ENCODE measurements around the gene TFF3. TPM values are rescaled to one million over a fixed set of nuclear protein-coding genes. Genes with fewer than 3 reads are reported as not detected.

The TFF3 gene
- total RNA-seq, 1 donor from 2014 or later: 0.26 TPM

DNA sequence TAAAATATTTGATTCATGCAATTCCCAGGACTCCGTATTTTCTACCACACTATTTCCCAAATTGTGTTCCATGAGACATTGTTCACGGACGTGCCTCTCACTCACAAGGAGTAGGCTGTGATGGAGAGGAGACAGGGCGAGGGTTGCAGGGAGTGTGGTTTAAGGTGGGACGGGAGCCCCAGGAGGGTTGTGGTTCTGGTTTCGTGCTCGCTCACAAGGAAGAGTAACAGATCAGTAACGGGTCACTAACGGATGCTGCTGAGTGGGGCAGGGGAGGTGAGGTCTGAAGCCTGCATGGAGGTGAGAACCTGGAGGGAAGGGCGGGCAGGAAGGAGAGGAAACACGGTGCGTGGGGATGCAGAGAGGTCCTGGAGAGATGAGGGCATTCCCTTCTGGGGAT is 28.8 kb downstream of the TFF3 start:
- Histone ChIP-seq H3K36me3 (ENCODE audit: control insufficient read depth, insufficient read depth, low read length) (peaks cover 8% of the 10 kb centered on the region), H3K27me3 (ENCODE audit: control insufficient read depth, insufficient read depth, low read length) (no peaks in the 10 kb centered on the region), H3K4me3 (ENCODE audit: low read depth, low read length) (no peak overlapping the region)
- TF ChIP-seq, protein P1, sequence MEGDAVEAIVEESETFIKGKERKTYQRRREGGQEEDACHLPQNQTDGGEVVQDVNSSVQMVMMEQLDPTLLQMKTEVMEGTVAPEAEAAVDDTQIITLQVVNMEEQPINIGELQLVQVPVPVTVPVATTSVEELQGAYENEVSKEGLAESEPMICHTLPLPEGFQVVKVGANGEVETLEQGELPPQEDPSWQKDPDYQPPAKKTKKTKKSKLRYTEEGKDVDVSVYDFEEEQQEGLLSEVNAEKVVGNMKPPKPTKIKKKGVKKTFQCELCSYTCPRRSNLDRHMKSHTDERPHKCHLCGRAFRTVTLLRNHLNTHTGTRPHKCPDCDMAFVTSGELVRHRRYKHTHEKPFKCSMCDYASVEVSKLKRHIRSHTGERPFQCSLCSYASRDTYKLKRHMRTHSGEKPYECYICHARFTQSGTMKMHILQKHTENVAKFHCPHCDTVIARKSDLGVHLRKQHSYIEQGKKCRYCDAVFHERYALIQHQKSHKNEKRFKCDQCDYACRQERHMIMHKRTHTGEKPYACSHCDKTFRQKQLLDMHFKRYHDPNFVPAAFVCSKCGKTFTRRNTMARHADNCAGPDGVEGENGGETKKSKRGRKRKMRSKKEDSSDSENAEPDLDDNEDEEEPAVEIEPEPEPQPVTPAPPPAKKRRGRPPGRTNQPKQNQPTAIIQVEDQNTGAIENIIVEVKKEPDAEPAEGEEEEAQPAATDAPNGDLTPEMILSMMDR (IDR thresholded peaks at IDR 0.05; ENCODE audit: insufficient read depth, low read length, severe bottlenecking): no peak
- DNase-seq (ENCODE audit: low read depth) (no peak), FAIRE-seq (no peak)

DNA sequence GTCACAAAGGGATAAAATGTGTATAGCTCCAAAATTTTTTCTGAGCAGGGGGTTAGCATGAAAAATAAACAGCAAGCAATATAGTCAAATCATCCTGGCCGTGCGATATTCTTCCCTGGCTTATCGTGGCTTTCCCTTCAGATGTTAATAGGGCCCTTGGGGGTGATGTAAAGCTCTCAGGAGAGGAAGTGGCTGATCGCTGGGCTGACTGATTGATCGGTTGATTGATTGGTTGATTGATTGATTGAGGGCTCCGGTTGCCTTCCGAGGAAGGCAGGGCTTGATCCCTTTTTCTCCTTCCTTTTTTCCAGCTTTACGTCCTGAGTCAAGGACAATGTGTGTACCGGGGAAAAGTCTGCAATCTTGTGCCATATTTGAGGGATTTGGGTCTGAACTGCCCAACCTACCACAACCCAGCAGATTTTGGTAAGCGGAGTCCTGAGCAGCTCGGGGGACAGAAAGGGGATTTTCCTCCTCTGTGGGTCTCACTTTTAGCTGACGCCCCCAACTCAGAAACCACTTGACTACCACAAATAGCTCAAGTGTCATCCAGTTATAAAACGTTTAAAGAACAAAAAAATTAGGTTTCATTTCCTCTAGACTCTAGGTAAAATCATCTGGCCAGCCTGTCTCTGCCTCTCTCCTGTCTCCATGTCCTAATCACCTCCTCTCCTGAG is 29.5 kb downstream of the TFF3 start:
- no peak for FAIRE-seq
- H3K36me3 ChIP-seq (ENCODE audit: control insufficient read depth, insufficient read depth, low read length): peaks cover 8% of the 10 kb centered on the region

DNA sequence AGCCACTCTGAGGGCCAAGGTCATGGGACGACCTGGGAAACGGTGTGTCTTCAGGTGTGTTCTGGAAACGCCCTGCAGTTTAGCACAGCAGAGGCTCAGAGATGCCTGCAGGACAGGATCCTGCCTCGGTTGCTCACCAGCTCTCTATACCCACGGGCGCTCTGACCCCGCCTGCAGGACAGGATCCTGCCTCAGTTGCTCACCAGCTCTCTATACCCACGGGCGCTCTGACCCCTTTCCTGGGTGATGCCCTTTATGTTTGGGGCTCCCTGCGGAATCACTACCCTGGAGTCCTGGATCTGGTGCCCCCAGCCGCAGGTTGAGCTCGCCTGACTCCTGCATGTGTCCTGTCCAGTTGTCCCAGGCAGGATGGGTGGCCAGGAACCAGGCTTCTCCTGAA is 32.5 kb downstream of the TFF3 start:
- TF ChIP-seq, protein P1 (IDR thresholded peaks at IDR 0.05; ENCODE audit: insufficient read depth, low read length, severe bottlenecking): no peak
- peaks cover 7% of the 10 kb centered on the region for H3K36me3 ChIP-seq (ENCODE audit: control insufficient read depth, insufficient read depth, low read length)
- no peak for DNase-seq (ENCODE audit: low read depth)
- H3K4me3 ChIP-seq (ENCODE audit: low read depth, low read length): no peak overlapping the region
- no peaks in the 10 kb centered on the region for H3K27me3 ChIP-seq (ENCODE audit: control insufficient read depth, insufficient read depth, low read length)
- no peak for FAIRE-seq

More for the DNA sequence above, 29.5 kb downstream of the TFF3 start:
- Histone ChIP-seq H3K4me3 (ENCODE audit: low read depth, low read length) (no peak overlapping the region), H3K27me3 (ENCODE audit: control insufficient read depth, insufficient read depth, low read length) (no peaks in the 10 kb centered on the region)
- DNase-seq (ENCODE audit: low read depth): no peak
- TF ChIP-seq, protein P1 (IDR thresholded peaks at IDR 0.05; ENCODE audit: insufficient read depth, low read length, severe bottlenecking): no peak

DNA sequence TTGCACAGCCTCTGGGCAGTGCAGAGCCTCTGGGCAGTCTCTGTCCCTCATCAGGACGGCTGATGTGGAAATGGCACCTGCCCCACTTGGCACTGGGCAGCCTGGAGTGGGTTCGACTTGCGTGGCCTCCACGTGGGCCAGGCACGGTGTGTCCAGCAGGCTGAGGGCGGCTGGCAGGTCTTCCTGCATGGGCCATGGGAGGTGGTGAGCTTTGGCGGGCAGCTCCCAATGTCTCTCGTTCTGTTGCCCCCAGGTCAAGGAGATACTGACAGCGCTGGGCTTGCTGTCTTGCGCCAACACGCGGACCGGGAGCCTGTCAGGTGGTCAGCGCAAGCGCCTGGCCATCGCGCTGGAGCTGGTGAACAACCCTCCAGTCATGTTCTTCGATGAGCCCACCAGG is 33.2 kb downstream of the TFF3 start:
- no peaks in the 10 kb centered on the region for H3K27me3 ChIP-seq (ENCODE audit: control insufficient read depth, insufficient read depth, low read length)
- no peak overlapping the region for H3K4me3 ChIP-seq (ENCODE audit: low read depth, low read length)
- TF ChIP-seq, protein P1 (IDR thresholded peaks at IDR 0.05; ENCODE audit: insufficient read depth, low read length, severe bottlenecking): no peak
- DNase-seq (ENCODE audit: low read depth): no peak
- H3K36me3 ChIP-seq (ENCODE audit: control insufficient read depth, insufficient read depth, low read length): peaks cover 7% of the 10 kb centered on the region
- FAIRE-seq: no peak

DNA sequence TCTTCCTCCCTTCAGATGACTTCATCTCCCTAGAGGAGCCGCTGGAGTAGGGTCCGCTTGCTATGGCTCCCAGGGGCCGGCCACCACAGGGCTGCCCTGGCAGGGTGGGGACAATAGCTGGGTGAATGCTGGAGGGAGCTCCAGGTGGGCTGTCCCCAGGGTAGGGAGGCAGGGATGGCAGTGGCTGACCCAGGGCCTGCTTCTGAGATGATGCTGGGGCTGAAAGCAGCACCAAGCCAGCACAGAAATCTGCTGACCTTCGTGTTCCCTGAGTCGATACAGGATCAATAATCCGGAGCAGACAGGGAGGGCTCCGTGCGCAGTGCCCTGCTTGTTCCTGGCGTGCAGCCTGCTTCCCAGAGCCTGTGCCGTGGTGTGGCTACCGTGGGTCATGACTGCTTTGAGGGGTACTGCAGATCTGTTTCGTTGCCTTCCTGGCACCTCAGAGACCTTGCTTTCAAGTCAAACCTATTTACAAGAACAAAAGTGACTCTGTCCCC is 34.0 kb downstream of the TFF3 start:
- Histone ChIP-seq H3K36me3 (ENCODE audit: control insufficient read depth, insufficient read depth, low read length) (peaks cover 11% of the 10 kb centered on the region), H3K27me3 (ENCODE audit: control insufficient read depth, insufficient read depth, low read length) (no peaks in the 10 kb centered on the region), H3K4me3 (ENCODE audit: low read depth, low read length) (no peak overlapping the region)
- FAIRE-seq: no peak
- no peak for DNase-seq (ENCODE audit: low read depth)
- TF ChIP-seq, protein P1 (IDR thresholded peaks at IDR 0.05; ENCODE audit: insufficient read depth, low read length, severe bottlenecking): no peak
